HG02571 (cell line): ENCODE measurements around the gene CUTC.
"Not testable (repeated sequence)": the region's sequence is repeated elsewhere in the genome, so short reads cannot be mapped to it uniquely, and the experiment has no call there.

ENCODE experiments used
- ATAC-seq: cut with Tn5 transposase; IDR thresholded peaks from one replicate; pipeline ENCODE4 v1.9.1; 2021; ENCODE audit warnings: mild to moderate bottlenecking, moderate library complexity; ENCODE audit not compliant: unreplicated experiment

The CUTC gene

DNA sequence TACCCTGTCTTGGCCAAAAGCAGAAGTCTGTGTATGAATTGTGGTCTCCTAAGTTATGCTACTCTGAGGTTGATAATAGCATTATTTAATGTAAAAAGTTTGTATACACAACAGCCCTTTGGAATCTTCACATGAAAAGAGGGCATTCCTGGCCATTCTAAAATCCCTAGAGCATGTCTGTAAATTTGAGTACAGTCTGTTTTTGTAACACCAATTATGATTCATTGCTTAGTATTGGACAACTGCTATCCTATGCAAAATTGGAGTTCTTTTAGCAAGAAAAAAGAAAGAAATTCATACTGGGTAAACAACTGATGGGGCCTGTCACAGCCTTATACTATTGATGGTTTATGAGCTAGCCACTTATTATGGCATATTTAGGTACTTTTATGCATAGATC is 10.2 kb downstream of the CUTC start:
- ATAC-seq: no peak

GRCh38 chr10:99742701-99743100 is 10.7 kb downstream of the CUTC start:
- ATAC-seq: no peak

DNA sequence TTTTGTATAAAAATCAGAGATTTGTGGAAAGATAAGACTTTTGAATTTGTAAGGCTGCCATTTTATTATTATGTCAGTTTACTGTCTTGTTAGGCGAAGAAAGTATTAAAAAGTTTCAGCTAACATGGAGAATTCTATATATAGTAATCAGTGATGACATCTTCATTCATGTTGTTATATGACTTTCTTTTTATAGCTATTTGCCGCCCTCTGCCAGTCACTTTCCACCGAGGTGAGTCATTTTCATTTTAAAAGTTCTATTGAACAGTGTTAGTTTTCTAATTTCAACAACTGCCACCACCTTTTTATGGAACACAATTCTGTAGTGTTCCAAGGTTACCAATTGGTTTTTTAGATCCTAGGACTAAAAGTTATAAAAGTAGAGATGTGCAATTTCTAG is 11.8 kb downstream of the CUTC start:
- ATAC-seq: no peak

DNA sequence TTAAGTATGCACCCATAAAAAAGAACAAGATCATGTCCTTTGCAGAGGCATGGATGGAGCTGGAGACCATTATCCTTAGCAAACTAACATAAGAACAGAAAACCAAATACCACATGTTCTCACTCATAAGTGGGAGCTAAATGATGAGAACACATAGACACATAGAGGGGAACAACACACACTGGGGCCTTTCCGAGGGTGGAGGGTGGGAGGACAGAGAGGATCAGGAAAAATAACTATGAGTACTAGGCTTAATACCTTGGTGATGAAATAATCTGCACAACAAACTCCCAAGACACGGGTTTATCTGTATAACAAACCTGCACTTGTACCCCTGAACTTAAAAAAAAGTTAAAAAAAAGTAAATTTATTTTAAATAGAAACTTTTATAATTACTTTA is 14.1 kb downstream of the CUTC start:
- ATAC-seq: not testable (repeated sequence)

GRCh38 chr10:99748823-99749451 is 16.9 kb downstream of the CUTC start:
- ATAC-seq: no peak

DNA sequence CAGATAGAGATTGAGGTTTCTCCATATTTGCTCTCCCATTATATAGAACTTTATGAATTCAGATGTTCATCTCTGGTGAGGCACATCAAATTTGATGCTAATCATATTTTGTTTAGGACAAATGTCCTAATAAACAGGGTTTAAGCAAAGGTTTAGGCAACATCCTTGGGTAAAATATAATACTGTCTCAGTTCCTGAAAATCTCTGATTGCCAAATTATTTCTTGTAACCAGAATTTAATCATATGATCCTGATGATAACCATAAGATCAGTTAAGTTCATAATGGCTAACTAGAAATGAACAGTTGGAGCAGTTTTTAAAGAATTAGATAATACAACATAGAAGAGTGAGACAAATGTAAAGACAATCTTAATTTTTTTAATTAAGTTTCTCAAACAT is 18.6 kb downstream of the CUTC start:
- no peak for ATAC-seq

- no peak for ATAC-seq
Measured at GRCh38 chr10:99754670-99755069, 22.6 kb downstream of the CUTC start.

DNA sequence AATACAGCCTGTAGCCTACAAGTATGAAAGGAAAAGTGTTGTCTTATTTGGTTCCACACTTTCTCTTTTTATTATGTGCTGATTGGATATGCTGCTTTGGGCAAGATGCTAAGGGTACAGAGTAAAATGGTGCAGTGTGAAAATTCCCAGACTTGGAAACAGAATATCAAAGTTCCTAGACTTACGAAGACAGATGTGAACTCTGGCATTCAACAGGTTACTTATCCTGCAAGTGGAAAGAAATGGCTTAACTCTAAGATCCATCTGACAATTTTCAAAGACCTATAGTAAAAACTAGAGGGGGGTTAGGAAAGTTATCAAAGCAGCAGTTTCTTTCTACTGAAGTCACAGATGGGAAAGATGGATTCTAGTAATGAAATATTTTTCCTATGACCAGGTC is 24.1 kb downstream of the CUTC start:
- no peak for ATAC-seq

GRCh38 chr10:99758211-99758891 is 26.3 kb downstream of the CUTC start:
- ATAC-seq: no peak

DNA sequence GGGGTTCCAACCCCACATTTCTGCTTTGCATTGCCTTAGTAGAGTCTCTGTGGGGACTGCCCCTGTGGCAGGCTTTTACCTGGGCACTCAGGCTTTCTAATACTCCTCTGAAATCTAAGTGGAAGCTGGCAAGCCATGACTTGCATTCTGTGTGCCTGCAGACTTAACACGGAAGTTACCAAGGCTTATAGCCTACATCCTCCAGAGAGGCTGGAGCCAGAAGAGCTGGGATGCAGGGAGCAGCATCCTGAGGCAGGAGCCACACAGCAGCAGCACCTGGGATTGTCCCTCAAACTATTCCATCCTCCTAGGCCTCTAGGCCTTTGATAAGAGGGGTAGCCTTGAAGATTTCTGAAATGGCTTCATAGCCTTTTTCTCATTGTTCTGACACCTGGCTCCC is 28.3 kb downstream of the CUTC start:
- no peak for ATAC-seq

GRCh38 chr10:99761365-99761764 is 29.3 kb downstream of the CUTC start:
- no peak for ATAC-seq

DNA sequence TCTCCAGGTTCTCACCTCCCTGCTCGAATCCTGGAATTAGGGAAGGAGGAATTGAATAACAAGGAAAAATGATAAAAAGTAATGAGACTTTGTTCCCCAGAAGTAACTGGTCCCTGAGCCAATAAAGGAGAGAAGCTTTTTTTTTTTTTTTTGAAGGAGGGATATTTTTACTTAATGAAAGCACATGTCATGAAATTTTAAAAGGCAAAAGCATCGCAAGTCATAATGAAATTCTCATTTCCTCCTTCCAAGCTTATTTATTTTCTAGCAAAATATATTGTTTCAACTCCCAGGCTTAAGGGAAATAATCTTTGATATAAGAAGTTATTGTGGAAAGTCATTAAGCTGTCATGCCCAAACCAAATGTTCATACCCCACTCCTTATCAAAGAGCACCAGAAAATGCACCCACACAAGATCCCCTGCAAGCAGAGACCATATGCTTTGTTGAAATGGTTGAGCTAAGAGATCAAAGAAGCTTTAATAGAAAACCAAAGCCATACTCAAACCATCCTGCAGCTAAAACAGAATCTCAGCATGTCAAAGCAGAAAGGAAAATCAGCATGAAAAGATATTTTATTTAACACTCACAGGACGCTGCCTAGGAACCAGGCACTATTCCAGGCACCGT is 33.8 kb downstream of the CUTC start:
- no peak for ATAC-seq

- no peak for ATAC-seq
Measured at GRCh38 chr10:99766302-99766681, 34.3 kb downstream of the CUTC start.

DNA sequence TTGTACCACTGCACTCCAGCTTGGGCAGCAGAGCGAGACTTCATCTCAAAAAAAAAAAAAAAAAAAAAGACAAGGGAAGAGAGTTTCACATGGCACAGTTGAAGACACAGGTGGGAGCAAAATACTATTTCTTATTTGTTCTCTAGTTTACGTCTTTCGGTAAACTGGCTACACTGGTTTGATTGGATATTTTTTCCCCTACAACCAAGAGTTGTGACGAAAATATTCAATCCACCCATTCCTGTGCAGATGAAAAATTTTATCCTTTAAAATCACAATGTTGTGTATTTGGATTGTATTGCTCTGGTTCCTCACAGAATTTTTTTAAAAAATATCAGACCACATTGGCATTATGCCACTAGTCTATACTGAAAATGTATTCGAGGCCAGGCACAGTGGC is 35.9 kb downstream of the CUTC start:
- ATAC-seq: no peak

GRCh38 chr10:99768556-99768955 is 36.5 kb downstream of the CUTC start:
- no peak for ATAC-seq

- ATAC-seq: no peak
Measured at GRCh38 chr10:99769706-99770105, 37.7 kb downstream of the CUTC start.

- ATAC-seq: no peak
Measured at GRCh38 chr10:99770408-99771045, 38.5 kb downstream of the CUTC start.

- ATAC-seq: no peak
Measured at GRCh38 chr10:99775850-99776249, 43.8 kb downstream of the CUTC start.

GRCh38 chr10:99777918-99778714 is 46.1 kb downstream of the CUTC start:
- no peak for ATAC-seq

DNA sequence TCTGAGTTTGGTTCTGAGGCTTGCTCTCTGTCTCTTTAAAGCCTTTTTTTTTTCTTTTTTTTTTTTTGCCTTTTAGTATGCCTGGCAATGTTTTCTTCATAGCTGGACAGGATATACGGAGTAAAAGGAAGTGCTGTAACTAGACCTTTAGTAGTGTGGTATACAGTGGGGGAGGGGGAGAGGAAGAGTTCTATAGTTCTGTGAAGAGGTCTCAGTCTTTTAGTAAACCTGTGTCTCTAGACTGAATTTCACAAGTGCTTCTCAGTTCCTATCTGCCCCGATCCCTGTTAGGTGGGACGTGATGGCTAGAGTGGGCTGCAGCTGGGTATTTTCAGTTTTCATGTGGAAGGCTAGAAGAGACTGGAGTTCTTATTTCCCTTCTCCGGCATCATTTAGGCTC is 47.3 kb downstream of the CUTC start:
- ATAC-seq: no peak

DNA sequence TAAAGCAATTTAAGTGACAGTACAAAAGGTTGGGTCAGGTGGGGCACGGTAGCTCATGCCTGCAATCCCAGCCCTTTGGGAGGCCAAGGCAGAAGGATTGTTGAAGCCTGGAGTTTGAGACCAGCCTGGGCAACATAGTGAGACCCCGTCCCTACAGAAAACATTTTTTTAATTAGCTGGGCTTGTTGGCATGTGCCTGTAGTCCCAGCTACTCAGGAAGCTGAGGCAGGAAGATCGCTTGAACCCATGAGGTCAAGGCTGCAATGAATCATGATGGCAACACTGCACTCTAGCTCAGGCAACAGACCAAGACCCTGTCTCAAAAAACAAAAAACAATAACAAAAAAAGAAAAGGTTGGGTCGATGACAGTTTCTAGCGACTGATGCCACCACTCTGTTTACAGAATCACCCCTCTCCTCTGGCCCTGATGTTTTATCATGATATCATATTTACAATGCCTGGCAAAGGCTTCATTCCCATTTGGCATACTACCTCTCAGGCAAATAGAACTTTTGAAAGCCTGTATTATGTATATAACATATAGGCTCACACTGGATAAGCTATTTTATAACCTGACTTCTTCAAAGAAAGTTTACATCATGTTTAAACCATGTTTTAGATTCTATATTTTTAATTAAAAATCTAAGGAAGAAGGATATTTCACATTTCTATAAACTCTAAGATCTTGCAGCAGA is 49.8 kb downstream of the CUTC start:
- ATAC-seq: no peak
